Neural cell (in vitro differentiated cells): ENCODE measurements around the gene TBC1D19. TPM values are rescaled to one million over a fixed set of nuclear protein-coding genes. Genes with fewer than 3 reads are reported as not detected.

Experiments used
- H2AFZ ChIP-seq: fragments of 200-600, 300-800 bp; sonication (generic), shearing (Covaris generic); 2 replicates; pipeline ENCODE4 v1.6.0; 2014; ENCODE audit warnings: low read depth, mild to moderate bottlenecking, antibody characterized with exemption, low read length, moderate library complexity
- H3F3A ChIP-seq: fragments of 200-600 bp; shearing (Covaris generic); 2 replicates; pipeline ENCODE4 v1.6.1; 2016; ENCODE audit warnings: mild to moderate bottlenecking, moderate library complexity, mixed read lengths, antibody characterized with exemption, low read length; ENCODE audit not compliant: insufficient read depth, poor library complexity, severe bottlenecking
- H3K27ac ChIP-seq: fragments of 200-600, 300-800 bp; sonication (generic), shearing (Covaris generic); 2 replicates; pipeline ENCODE4 v1.5.1; 2014; ENCODE audit warnings: mild to moderate bottlenecking, low read length, moderate library complexity
- H3K27me3 ChIP-seq: fragments of 300-800, 200-600 bp; sonication (generic), shearing (Covaris generic); 2 replicates; pipeline ENCODE4 v1.6.0; 2014; ENCODE audit warnings: mild to moderate bottlenecking, low read depth, low read length, moderate library complexity; ENCODE audit not compliant: insufficient read depth
- H3K36me3 ChIP-seq: fragments of 300-800, 200-600 bp; sonication (generic), shearing (Covaris generic); 2 replicates; pipeline ENCODE4 v1.5.1; 2014; ENCODE audit warnings: mild to moderate bottlenecking, antibody characterized with exemption, low read length, moderate library complexity; ENCODE audit not compliant: insufficient read depth
- H3K4me2 ChIP-seq: fragments of 300-800, 200-600 bp; sonication (generic), shearing (Covaris generic); 2 replicates; pipeline ENCODE4 v1.6.0; 2014; ENCODE audit warnings: mild to moderate bottlenecking, low read length
- H3K4me3 ChIP-seq: fragments of 300-800, 200-600 bp; sonication (generic), shearing (Covaris generic); 2 replicates; pipeline ENCODE4 v1.5.1; 2014; ENCODE audit warnings: mild to moderate bottlenecking, low read length, moderate library complexity
- H3K79me2 ChIP-seq: fragments of 200-600 bp; shearing (Covaris generic); replicated peaks from 2 replicates; pipeline ENCODE4 v1.6.0; 2014; ENCODE audit warnings: mild to moderate bottlenecking, low read length, moderate library complexity; ENCODE audit not compliant: insufficient read depth
- H3K9ac ChIP-seq: fragments of 300-800, 200-600 bp; sonication (generic), shearing (Covaris generic); 2 replicates; pipeline ENCODE4 v1.6.1; 2016; ENCODE audit warnings: mild to moderate bottlenecking, low read length, mixed read lengths
- H3K9me2 ChIP-seq: fragments of 200-600 bp; shearing (Covaris generic); 2 replicates; pipeline ENCODE4 v1.6.1; 2016; ENCODE audit warnings: mild to moderate bottlenecking, low read length, mixed read lengths; ENCODE audit not compliant: insufficient read depth
- H3K9me3 ChIP-seq: fragments of 200-600, 300-800 bp; sonication (generic), shearing (Covaris generic); 2 replicates; pipeline ENCODE4 v1.6.1; 2016; ENCODE audit warnings: mild to moderate bottlenecking, mixed run types, low read length, moderate library complexity, mixed read lengths
- H4K20me1 ChIP-seq: fragments of 200-600 bp; shearing (Covaris generic); 2 replicates; pipeline ENCODE4 v1.6.1; 2016; ENCODE audit warnings: mild to moderate bottlenecking, mixed run types; ENCODE audit not compliant: insufficient read depth
- CTCF ChIP-seq: fragments of 450-650 bp; IDR thresholded peaks from 2 replicates; pipeline ENCODE4 v1.5.1; 2014; ENCODE audit warnings: antibody characterized with exemption, mild to moderate bottlenecking, moderate library complexity; ENCODE audit not compliant: poor library complexity, severe bottlenecking
- EP300 ChIP-seq: fragments of 450-650 bp; conservative IDR thresholded peaks from 2 replicates; pipeline ENCODE4 v1.6.1; 2014; ENCODE audit warnings: antibody characterized with exemption, mild to moderate bottlenecking, moderate library complexity; ENCODE audit not compliant: poor library complexity, severe bottlenecking
- EZH2 ChIP-seq: fragments of 200-600, 300-800 bp; shearing (Covaris generic), sonication (generic); IDR thresholded peaks from 2 replicates; pipeline ENCODE4 v1.6.1; 2014; ENCODE audit warnings: antibody characterized with exemption, low read length, borderline replicate concordance, mild to moderate bottlenecking; ENCODE audit not compliant: insufficient read depth, poor library complexity, severe bottlenecking
- MXI1 ChIP-seq: fragments of 450-650 bp; conservative IDR thresholded peaks from 2 replicates; pipeline ENCODE4 v1.6.1; 2014; ENCODE audit warnings: antibody characterized with exemption, mild to moderate bottlenecking; ENCODE audit not compliant: poor library complexity, severe bottlenecking
- POLR2AphosphoS5 ChIP-seq: IDR thresholded peaks from 2 replicates; pipeline ENCODE4 v1.6.1; 2012
- RAD21 ChIP-seq: fragments of 450-650 bp; conservative IDR thresholded peaks from 2 replicates; pipeline ENCODE4 v1.6.1; 2014; ENCODE audit warnings: antibody characterized with exemption, mild to moderate bottlenecking, moderate library complexity
- REST ChIP-seq: IDR thresholded peaks from 2 replicates; pipeline ENCODE4 v1.6.1; 2012; ENCODE audit warnings: borderline replicate concordance
- SMC3 ChIP-seq: fragments of 450-650 bp; conservative IDR thresholded peaks from 2 replicates; pipeline ENCODE4 v1.6.1; 2014; ENCODE audit warnings: antibody characterized with exemption, mild to moderate bottlenecking, moderate library complexity; ENCODE audit not compliant: poor library complexity
- TAF1 ChIP-seq: IDR thresholded peaks from 2 replicates; pipeline ENCODE4 v1.6.1; 2012; ENCODE audit warnings: low read depth
- polyA plus RNA-seq: library from polyadenylated mRNA; depleted of rRNA; stranded (reverse); fragments of >200 nt; gene quantifications from 2 replicates; pipeline ENCODE4 v1.2.3, GENCODE V29; 2014

Gene TBC1D19
- polyA plus RNA-seq, 1 donor from 2014 or later, result 23.1 TPM

- no peaks in the 10 kb centered on the region for H3K79me2 ChIP-seq
- no peaks in the 10 kb centered on the region for H4K20me1 ChIP-seq
- H3K27ac ChIP-seq, result no peak overlapping the region
- no peaks in the 10 kb centered on the region for H3K9me2 ChIP-seq
- no peak overlapping the region for H3K4me3 ChIP-seq
- H3F3A ChIP-seq, result no peaks in the 10 kb centered on the region
- TF ChIP-seq EZH2 (no peak), RAD21 (no peak), SMC3 (no peak), POLR2AphosphoS5 (no peak), MXI1 (no peak), REST (no peak), CTCF (no peak), TAF1 (no peak), EP300 (no peak)
- no peaks in the 10 kb centered on the region for H3K36me3 ChIP-seq
- H3K9me3 ChIP-seq, result no peaks in the 10 kb centered on the region
- H2AFZ ChIP-seq, result no peak overlapping the region
- H3K9ac ChIP-seq, result no peak overlapping the region
- no peak overlapping the region for H3K4me2 ChIP-seq
- no peaks in the 10 kb centered on the region for H3K27me3 ChIP-seq
These were observed 200.5 kb downstream of the TBC1D19 start for GRCh38 chr4:26784207-26784865.

- Histone ChIP-seq H3K27ac (no peak overlapping the region), H4K20me1 (no peaks in the 10 kb centered on the region), H3K9ac (no peak overlapping the region), H3F3A (no peaks in the 10 kb centered on the region), H3K4me3 (no peak overlapping the region), H3K27me3 (no peaks in the 10 kb centered on the region), H3K4me2 (no peak overlapping the region), H2AFZ (no peak overlapping the region), H3K79me2 (no peaks in the 10 kb centered on the region), H3K36me3 (no peaks in the 10 kb centered on the region), H3K9me3 (no peaks in the 10 kb centered on the region), H3K9me2 (no peaks in the 10 kb centered on the region)
- TF ChIP-seq SMC3 (no peak), POLR2AphosphoS5 (no peak)
These were observed 201.4 kb downstream of the TBC1D19 start for GRCh38 chr4:26785312-26785711.

GRCh38 chr4:26785810-26786209, 201.9 kb downstream of the TBC1D19 start:
- Histone ChIP-seq H3K9me3 (no peaks in the 10 kb centered on the region), H3K9me2 (no peaks in the 10 kb centered on the region), H3K27ac (no peak overlapping the region), H2AFZ (no peak overlapping the region), H3K36me3 (no peaks in the 10 kb centered on the region), H4K20me1 (no peaks in the 10 kb centered on the region), H3K4me3 (no peak overlapping the region), H3K27me3 (no peaks in the 10 kb centered on the region), H3K9ac (no peak overlapping the region), H3K4me2 (no peak overlapping the region), H3F3A (no peaks in the 10 kb centered on the region), H3K79me2 (no peaks in the 10 kb centered on the region)
- TF ChIP-seq SMC3, result no peak
- no peak for TF ChIP-seq MXI1
- TF ChIP-seq EZH2, result no peak
- no peak for TF ChIP-seq TAF1
- no peak for TF ChIP-seq RAD21
